GM18508 (cell line): ENCODE data around the gene PDE3A.

Experiments
- ATAC-seq: cut with Tn5 transposase; IDR thresholded peaks from one replicate; pipeline ENCODE4 v1.9.1; 2021; ENCODE audit warnings: moderate number of reproducible peaks; ENCODE audit not compliant: insufficient read depth, unreplicated experiment

PDE3A gene

GRCh38 chr12:20420557-20420956, 52.2 kb downstream of the PDE3A start:
- ATAC-seq = no peak

- no peak for ATAC-seq
Measured at GRCh38 chr12:20421421-20421820, 53.1 kb downstream of the PDE3A start.

GRCh38 chr12:20423557-20423956, 55.2 kb downstream of the PDE3A start:
- ATAC-seq = no peak

- ATAC-seq = no peak
Measured at GRCh38 chr12:20424841-20425240, 56.5 kb downstream of the PDE3A start.

- ATAC-seq = no peak
Measured at GRCh38 chr12:20426191-20426590, 57.9 kb downstream of the PDE3A start.

GRCh38 chr12:20426957-20427356, 58.6 kb downstream of the PDE3A start:
- no peak for ATAC-seq

GRCh38 chr12:20429852-20430251, 61.5 kb downstream of the PDE3A start:
- no peak for ATAC-seq

- no peak for ATAC-seq
Measured at GRCh38 chr12:20432290-20432689, 64.0 kb downstream of the PDE3A start.

- ATAC-seq = no peak
Measured at GRCh38 chr12:20434996-20435395, 66.7 kb downstream of the PDE3A start.

- no peak for ATAC-seq
Measured at GRCh38 chr12:20436316-20436715, 68.0 kb downstream of the PDE3A start.

- ATAC-seq = no peak
Measured at GRCh38 chr12:20438299-20438779, 70.0 kb downstream of the PDE3A start.

- no peak for ATAC-seq
Measured at GRCh38 chr12:20439626-20440025, 71.3 kb downstream of the PDE3A start.

- ATAC-seq = no peak
Measured at GRCh38 chr12:20440408-20440807, 72.1 kb downstream of the PDE3A start.

GRCh38 chr12:20442322-20442721, 74.0 kb downstream of the PDE3A start:
- no peak for ATAC-seq

- ATAC-seq = no peak
Measured at GRCh38 chr12:20443255-20443654, 74.9 kb downstream of the PDE3A start.

GRCh38 chr12:20443792-20444191, 75.5 kb downstream of the PDE3A start:
- no peak for ATAC-seq

- ATAC-seq = no peak
Measured at GRCh38 chr12:20444595-20445170, 76.3 kb downstream of the PDE3A start.

GRCh38 chr12:20445687-20446086, 77.3 kb downstream of the PDE3A start:
- ATAC-seq = no peak

- ATAC-seq = no peak
Measured at GRCh38 chr12:20446836-20447235, 78.5 kb downstream of the PDE3A start.

- no peak for ATAC-seq
Measured at GRCh38 chr12:20448781-20449180, 80.4 kb downstream of the PDE3A start.

- no peak for ATAC-seq
Measured at GRCh38 chr12:20450591-20451180, 82.3 kb downstream of the PDE3A start.

- no peak for ATAC-seq
Measured at GRCh38 chr12:20451761-20452160, 83.4 kb downstream of the PDE3A start.
